Transverse colon (tissue), 4 donors: ENCODE results near the gene LSM12.
"Not testable (repeated sequence)": the region's sequence is repeated elsewhere in the genome, so short reads cannot be mapped to it uniquely, and the experiment has no call there.

ENCODE experiments used
- POLR2A ChIP-seq: fragments of 450-650 bp; IDR thresholded peaks from one replicate; pipeline ENCODE4 v1.6.1; 2016; ENCODE audit warnings: antibody characterized with exemption, mild to moderate bottlenecking, moderate library complexity
- POLR2AphosphoS5 ChIP-seq, 3 donors: sonication (generic); formaldehyde crosslinking; IDR thresholded peaks; one replicate each; pipeline ENCODE4 v1.6.1; 2016; ENCODE audit warnings: antibody characterized with exemption in 3 of 3
- TF ChIP-seq, protein P1 (sequence below), 5 experiments: fragments of 200-600 bp in 3 of 5; fragments of 450-650 bp in 2 of 5; sonication (generic) in 3 of 5; IDR thresholded peaks; 1 replicate in 2 of 5; 2 replicates in 3 of 5; pipeline ENCODE4 v1.5.1; 2016 to 2017; ENCODE audit warnings: antibody characterized with exemption in 5 of 5, inconsistent platforms in 3 of 5, mild to moderate bottlenecking in 2 of 5, moderate library complexity in 1 of 5

DNA sequence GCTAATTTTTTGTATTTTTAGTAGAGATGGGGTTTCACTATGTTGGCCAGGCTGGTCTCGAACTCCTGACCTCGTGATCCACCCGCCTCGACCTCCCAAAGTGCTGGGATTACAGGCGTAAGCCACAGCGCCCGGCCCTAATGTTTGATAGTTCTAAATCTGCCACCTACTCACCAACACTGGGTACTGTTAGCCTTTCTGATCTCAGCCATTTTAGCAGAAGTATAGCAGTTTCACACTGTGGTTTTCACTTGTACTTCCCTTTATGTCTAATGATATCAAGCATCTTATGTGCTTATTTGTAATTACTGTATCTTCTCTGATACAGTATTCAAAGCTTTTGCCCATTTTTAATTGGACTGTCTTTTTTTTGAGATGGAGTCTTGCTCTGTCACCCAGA lies 19.6 kb downstream of the LSM12 start:
- TF ChIP-seq, protein P1, sequence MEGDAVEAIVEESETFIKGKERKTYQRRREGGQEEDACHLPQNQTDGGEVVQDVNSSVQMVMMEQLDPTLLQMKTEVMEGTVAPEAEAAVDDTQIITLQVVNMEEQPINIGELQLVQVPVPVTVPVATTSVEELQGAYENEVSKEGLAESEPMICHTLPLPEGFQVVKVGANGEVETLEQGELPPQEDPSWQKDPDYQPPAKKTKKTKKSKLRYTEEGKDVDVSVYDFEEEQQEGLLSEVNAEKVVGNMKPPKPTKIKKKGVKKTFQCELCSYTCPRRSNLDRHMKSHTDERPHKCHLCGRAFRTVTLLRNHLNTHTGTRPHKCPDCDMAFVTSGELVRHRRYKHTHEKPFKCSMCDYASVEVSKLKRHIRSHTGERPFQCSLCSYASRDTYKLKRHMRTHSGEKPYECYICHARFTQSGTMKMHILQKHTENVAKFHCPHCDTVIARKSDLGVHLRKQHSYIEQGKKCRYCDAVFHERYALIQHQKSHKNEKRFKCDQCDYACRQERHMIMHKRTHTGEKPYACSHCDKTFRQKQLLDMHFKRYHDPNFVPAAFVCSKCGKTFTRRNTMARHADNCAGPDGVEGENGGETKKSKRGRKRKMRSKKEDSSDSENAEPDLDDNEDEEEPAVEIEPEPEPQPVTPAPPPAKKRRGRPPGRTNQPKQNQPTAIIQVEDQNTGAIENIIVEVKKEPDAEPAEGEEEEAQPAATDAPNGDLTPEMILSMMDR (IDR thresholded peaks at IDR 0.05), result not testable (repeated sequence)
- TF ChIP-seq POLR2AphosphoS5 (IDR thresholded peaks at IDR 0.05); POLR2A: not testable (repeated sequence)
